Activated naive CD8-positive, alpha-beta T cell treated with anti-CD3 and anti-CD28 coated beads, Interleukin-2, amount 50 U/mL, for 24 hours (primary cell): ENCODE data around the gene TTLL8.

Experiments
- ATAC-seq: fragments of 150-1000 bp; cut with Tn5 transposase; one replicate; pipeline ENCODE4 v1.10.0; 2021
- DNase-seq: peaks from one replicate; pipeline ENCODE4 v3.0.0; 2021
- H3K27ac Mint-ChIP-seq: one replicate; pipeline ENCODE4 v1.8.0; 2021; ENCODE audit warnings: mild to moderate bottlenecking, mixed read lengths
- H3K27me3 Mint-ChIP-seq: one replicate; pipeline ENCODE4 v1.8.0; 2021; ENCODE audit warnings: mixed read lengths
- H3K36me3 Mint-ChIP-seq: one replicate; pipeline ENCODE4 v1.8.0; 2021; ENCODE audit warnings: low read depth, mixed read lengths
- H3K4me1 Mint-ChIP-seq: one replicate; pipeline ENCODE4 v1.8.0; 2021; ENCODE audit warnings: mixed read lengths
- H3K4me3 Mint-ChIP-seq: one replicate; pipeline ENCODE4 v1.8.0; 2021; ENCODE audit warnings: mild to moderate bottlenecking, moderate library complexity, mixed read lengths
- H3K9me3 Mint-ChIP-seq: one replicate; pipeline ENCODE4 v1.8.0; 2021; ENCODE audit warnings: mixed read lengths

Gene TTLL8

DNA sequence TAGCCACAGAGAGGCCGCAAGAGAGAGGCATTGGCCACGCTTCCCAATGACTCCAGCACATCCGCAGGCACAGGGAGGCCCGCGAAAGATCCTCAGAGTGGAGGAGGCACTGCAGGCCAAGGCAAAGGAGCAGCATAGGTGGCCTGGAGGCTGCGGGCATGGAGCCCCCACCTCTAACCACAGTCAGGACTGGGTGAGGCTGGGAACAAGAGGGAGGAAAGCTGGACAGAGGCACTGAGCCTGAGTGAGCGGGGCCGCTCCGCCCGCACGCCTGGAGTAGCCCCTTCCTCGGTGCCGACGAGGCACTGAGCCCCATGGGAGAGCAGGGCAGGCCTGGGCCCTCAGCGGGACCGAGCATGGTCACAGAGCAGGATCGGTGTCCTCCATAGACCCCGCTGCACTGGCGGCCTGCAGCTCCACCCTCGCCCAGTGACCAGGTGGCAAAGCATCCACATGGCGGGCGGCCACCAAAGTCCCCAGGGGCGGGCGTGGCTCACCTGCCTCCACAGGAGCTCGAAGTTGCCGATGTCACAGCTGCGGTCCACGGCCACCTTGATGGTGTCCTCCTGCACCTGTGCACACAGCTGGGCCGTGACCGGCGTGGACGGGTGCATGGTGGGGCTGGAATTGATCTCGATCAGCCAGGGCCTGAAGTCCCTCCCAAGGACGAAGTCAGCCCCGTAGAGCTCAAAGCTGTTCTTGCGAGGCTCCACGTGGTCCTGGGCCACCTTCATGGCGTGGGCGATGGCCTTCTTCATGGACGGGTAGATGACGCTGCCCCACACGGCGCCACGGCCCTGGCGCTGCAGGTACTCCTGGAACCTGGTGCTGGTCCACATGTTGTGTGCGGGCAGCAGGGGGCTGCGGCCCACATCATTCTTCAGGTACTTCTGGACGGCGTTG is 26.7 kb downstream of the TTLL8 start:
- Mint-ChIP-seq H3K4me3 (no peak overlapping the region), H3K27me3 (peaks cover 8% of the 10 kb centered on the region), H3K36me3 (no peaks in the 10 kb centered on the region), H3K27ac (no peak overlapping the region), H3K4me1 (peaks cover 30% of the 10 kb centered on the region), H3K9me3 (no peaks in the 10 kb centered on the region)
- DNase-seq = no peak
- no peak for ATAC-seq

DNA sequence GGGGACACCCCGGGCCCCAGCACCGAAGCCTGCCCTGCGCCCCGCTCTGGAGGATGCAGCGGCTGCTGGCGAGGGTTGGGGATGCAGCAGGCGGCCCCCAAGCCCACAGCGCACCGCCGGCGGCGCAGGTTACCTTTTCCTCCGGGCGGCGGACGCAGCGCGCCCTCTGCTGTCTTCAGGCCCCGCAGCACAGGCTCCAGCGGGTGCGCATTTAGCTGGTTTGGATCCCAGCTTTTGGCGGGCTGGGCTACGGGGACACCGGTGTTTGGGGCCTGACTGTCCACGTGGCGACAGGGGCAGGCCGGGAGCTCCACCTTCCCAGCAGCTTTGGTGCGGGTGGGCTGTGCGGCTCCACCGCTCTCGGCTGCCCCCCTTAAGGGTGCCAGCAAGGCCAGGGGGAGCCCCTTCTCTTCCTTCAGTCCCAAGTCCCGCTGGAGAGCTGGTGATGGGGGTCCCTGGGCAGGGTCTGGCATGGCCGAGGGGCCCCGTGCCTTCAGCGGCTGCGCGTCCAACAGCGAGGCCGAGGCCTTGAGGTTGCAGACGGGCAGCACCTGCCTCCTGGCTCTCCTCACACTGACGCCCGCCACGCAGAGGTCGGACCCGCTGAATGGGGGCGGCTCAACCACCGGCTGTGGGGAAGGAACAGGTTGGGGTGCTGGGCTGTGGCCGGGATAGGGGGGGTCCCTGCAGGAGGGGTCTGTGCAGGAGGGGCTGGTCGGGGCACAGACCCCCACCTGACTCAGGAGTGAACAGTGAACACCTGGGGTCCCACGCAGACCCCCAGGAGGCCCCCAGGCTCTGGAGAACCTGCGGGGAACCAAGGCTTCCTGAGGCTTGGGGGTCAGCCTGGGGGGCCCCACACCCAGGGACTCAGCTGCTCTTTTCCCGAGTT is 27.6 kb downstream of the TTLL8 start:
- ATAC-seq (peak; percentile 81), DNase-seq (peak; percentile 86)
- H3K4me1 Mint-ChIP-seq = peaks cover 31% of the 10 kb centered on the region
- no peak overlapping the region for H3K4me3 Mint-ChIP-seq
- peaks cover 8% of the 10 kb centered on the region for H3K27me3 Mint-ChIP-seq
- H3K27ac Mint-ChIP-seq = no peak overlapping the region
- H3K9me3 Mint-ChIP-seq = no peaks in the 10 kb centered on the region
- no peaks in the 10 kb centered on the region for H3K36me3 Mint-ChIP-seq

DNA sequence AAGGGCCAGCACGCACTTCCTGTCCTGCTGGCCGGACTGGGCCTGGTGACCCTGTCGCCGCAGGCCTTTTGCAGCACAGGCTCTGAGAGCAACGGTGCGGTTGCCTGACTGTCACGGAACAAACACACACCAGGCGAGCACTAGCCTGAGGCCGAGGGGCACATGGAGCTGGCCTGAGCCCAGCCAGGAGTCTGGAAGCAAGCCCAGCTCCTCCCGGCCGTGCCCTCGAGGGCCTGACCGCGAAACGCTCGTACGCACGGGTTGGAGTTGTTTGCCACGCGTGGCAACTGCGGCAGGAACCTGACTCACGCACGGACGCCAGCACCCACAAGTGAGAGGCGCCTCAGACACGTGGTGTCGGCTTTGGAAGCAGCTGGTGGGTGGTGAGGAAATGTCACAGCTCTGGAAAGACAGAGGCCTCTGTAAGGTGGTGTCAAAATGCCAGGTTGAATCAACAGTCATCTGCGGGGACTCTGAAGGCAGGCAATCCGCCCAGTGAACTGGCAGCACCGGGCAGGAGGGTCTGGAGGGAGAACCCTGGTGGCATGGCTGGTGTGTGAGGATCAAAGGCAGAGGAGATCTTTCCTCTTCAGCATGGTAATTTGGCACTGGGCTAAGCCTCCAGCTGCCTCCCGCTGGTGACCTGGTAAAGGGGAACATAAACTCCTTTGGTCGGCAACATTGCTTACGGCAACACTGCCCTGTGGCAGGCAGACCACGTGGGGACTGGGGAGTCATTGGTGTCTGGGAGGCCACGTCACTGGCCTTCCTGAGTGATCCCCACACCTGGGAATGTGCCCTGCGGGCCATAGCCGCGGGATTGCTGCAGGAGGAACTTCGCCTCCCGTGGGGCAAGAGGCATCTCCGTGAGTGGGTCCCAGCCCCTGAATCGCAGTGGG is 30.2 kb downstream of the TTLL8 start:
- Mint-ChIP-seq H3K4me1 (peaks cover 32% of the 10 kb centered on the region), H3K36me3 (no peaks in the 10 kb centered on the region), H3K27me3 (peaks cover 3% of the 10 kb centered on the region), H3K27ac (peak overlapping the region; percentile 77), H3K4me3 (peak overlapping the region; percentile 39), H3K9me3 (no peaks in the 10 kb centered on the region)
- ATAC-seq (peak; percentile 75), DNase-seq (peak; percentile 68)

DNA sequence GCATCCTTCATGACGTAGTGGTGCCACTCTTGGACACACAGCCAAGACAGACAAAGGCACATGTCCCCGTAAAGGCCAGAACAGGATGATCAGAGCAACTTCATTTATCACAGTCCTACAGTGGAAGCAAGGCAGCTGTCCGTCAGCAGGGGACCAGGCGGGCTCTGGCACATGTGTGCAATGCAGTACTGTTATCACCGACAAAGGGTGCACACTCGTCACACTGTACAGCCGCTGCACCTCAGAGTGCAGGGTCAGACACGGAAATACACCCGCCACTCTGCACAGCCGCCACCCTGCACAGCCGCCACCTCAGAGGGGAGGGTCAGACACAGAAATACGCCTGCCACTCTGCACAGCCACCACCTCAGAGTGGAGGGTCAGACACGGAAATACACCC is 32.1 kb downstream of the TTLL8 start:
- ATAC-seq = no peak
- no peak overlapping the region for H3K4me3 Mint-ChIP-seq
- H3K27me3 Mint-ChIP-seq = peaks cover 3% of the 10 kb centered on the region
- no peak for DNase-seq
- H3K9me3 Mint-ChIP-seq = no peaks in the 10 kb centered on the region
- H3K27ac Mint-ChIP-seq = no peak overlapping the region
- H3K4me1 Mint-ChIP-seq = peaks cover 32% of the 10 kb centered on the region
- no peaks in the 10 kb centered on the region for H3K36me3 Mint-ChIP-seq

DNA sequence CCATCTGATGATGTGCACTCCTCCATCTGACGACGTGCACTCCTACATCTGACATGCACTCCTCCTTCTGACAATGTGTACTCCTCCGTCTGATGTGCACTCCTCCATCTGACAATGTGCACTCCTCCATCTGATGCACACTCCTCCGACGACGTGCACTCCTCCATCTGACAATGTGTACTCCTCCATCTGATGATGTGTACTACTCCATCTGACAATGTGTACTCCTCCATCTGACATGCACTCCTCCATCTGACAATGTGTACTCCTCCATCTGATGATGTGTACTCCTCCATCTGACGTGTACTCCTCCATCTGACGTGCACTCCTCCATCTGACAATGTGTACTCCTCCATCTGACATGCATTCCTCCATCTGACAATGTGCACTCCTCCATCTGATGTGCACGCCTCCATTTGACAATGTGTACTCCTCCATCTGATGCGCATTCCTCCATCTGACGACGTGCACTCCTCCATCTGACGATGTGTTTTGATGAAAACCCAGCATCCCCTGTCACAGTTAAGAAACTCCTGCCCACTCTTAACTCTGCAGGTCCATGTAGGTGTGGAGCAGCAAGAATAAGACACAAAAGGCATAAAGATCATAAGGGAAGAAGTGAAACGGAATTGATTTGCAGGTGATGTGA is 35.8 kb downstream of the TTLL8 start:
- Mint-ChIP-seq H3K9me3 (no peaks in the 10 kb centered on the region), H3K4me3 (no peak overlapping the region), H3K36me3 (no peaks in the 10 kb centered on the region), H3K4me1 (peaks cover 14% of the 10 kb centered on the region), H3K27ac (no peak overlapping the region), H3K27me3 (peaks cover 2% of the 10 kb centered on the region)
- ATAC-seq (no peak), DNase-seq (no peak)

DNA sequence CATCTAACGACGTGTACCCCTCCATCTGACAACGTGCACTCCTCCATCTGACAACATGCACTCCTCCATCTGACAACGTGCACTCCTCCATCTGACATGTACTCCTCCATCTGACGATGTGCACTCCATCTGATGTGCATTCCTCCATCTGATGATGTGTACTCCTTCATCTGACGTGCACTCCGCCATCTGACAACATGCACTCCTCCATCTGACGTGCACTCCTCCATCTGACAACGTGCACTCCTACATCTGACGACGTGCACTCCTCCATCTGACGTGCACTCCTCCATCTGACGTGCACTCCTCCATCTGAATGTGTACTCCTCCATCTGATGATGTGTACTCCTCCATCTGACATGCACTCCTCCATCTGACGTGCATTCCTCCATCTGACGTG is 37.5 kb downstream of the TTLL8 start:
- Mint-ChIP-seq H3K4me3 (no peak overlapping the region), H3K4me1 (peaks cover 8% of the 10 kb centered on the region), H3K36me3 (no peaks in the 10 kb centered on the region), H3K27ac (no peak overlapping the region), H3K9me3 (no peaks in the 10 kb centered on the region), H3K27me3 (peaks cover 2% of the 10 kb centered on the region)
- no peak for DNase-seq
- ATAC-seq = no peak

DNA sequence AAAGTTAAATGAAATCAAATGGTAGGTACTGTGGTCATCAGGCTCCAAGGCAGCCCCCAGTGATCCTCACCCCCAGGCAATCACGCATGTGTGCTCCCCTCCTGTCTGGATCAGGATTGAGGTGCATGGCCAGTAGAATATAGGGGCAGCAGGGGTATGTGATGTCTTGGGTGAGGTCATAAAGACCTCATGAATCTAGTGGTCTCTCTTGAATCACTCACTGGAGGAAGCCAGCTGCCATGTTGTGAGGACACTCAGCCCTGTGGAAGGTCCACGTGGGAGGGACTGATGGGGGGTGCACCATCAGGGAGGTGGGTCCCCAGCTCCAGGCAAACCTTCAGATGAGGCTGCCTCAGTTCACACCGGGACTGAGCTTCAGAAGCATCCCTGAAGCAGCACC is 38.8 kb downstream of the TTLL8 start:
- Mint-ChIP-seq H3K9me3 (no peaks in the 10 kb centered on the region), H3K27me3 (no peaks in the 10 kb centered on the region), H3K27ac (no peak overlapping the region), H3K36me3 (no peaks in the 10 kb centered on the region), H3K4me1 (peaks cover 1% of the 10 kb centered on the region), H3K4me3 (no peak overlapping the region)
- no peak for DNase-seq
- ATAC-seq = peak; percentile 11

DNA sequence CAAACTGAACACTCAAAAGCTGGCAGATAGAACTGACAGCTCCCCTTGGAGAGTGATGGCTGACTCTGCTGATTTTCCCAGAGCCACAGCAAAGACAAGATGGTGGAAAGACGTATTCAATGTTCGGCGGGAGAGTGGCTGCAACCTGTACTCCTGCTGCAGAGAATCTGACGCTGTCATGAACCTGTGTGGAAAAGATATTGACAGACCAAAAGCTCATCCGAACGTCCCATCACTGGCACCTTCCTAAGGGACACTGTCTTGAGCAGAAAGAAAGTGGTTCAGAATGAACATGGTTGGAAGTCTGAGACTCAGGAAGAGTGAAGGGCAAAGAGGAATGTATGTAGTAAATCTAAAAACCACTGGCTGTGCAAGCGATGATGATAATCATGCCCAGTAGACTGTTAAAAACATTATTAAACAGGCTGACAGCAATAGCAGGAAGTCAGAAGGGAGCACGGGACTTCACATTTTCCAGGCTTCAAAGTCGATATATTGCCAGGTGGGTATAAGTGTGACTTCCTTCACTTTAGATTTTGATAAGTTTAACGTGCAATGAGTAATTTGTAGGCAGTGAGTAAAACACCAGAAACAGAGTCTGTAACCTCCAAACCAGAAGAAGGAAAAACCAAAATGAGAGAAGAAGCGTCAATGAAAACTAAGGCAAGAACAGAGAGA is 39.4 kb downstream of the TTLL8 start:
- ATAC-seq (peak; percentile 62), DNase-seq (no peak)
- H3K4me1 Mint-ChIP-seq = peaks cover 3% of the 10 kb centered on the region
- no peaks in the 10 kb centered on the region for H3K27me3 Mint-ChIP-seq
- H3K4me3 Mint-ChIP-seq = no peak overlapping the region
- no peaks in the 10 kb centered on the region for H3K36me3 Mint-ChIP-seq
- no peak overlapping the region for H3K27ac Mint-ChIP-seq
- H3K9me3 Mint-ChIP-seq = no peaks in the 10 kb centered on the region

DNA sequence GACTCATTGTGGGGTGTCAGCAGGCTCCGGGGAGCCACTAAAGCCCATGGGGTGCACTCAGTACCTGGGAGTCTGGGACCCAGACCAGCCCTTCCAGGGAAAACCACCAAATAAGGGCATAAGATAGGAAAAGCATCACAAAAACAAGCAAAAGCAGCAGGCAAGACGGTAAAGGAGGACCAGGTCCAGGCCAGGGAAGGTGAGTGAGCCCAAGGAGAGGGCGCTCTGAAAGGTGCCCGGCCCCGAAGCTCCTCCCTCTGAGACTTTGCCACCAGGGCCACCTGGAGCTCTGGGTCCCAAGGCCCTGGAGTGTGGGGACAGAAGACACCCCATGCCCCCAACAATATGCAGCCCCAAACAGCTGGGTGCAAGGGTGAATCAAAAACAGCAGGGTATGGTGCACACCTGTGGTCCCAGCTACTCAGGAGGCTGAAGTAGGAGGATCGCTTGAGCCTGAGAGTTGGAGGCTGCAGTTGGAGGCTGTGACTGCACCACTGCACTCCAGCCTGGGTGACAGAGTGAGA is 40.3 kb downstream of the TTLL8 start:
- no peaks in the 10 kb centered on the region for H3K27me3 Mint-ChIP-seq
- H3K4me3 Mint-ChIP-seq = no peak overlapping the region
- DNase-seq (no peak), ATAC-seq (no peak)
- no peaks in the 10 kb centered on the region for H3K9me3 Mint-ChIP-seq
- H3K4me1 Mint-ChIP-seq = peaks cover 3% of the 10 kb centered on the region
- no peak overlapping the region for H3K27ac Mint-ChIP-seq
- H3K36me3 Mint-ChIP-seq = no peaks in the 10 kb centered on the region

DNA sequence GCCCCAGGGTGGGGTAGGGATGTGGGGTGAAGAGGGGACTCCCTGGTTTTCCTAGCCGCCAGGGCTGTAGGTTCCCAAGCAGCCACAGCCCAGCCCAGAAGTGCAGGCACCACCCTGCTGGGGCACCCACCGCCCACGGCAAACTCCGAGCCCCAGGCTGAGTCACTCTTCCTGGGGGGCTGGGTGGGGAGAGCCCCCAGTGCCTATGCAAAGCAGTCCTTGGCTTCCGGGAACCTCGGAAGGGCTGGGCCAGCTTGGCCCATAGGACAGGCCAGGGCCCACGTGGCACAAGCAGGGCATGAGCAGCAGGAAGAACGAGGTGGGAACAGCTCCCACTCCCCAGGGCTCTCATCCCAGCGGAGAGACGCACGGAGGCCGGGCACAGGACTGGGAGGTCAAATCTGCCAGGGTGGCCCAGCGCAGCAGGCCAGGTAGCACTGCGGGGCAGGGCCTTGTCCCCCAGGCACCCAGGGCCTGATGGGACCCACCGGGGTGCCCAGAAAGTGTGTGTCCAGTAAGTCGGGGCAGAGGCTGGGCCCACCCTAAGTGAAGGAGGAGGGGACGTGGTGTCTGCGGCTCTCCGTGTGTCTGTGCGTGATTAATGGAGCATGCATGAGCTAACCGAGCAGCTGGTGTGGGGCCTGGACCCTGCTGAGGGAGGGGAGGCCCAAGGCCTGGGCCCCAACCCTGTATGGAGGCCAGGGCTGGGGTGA is 41.0 kb downstream of the TTLL8 start:
- peak; percentile 92 for DNase-seq
- peak; percentile 86 for ATAC-seq
- Mint-ChIP-seq H3K27me3 (no peaks in the 10 kb centered on the region), H3K9me3 (no peaks in the 10 kb centered on the region), H3K27ac (no peak overlapping the region), H3K4me1 (peaks cover 5% of the 10 kb centered on the region), H3K4me3 (no peak overlapping the region), H3K36me3 (no peaks in the 10 kb centered on the region)

DNA sequence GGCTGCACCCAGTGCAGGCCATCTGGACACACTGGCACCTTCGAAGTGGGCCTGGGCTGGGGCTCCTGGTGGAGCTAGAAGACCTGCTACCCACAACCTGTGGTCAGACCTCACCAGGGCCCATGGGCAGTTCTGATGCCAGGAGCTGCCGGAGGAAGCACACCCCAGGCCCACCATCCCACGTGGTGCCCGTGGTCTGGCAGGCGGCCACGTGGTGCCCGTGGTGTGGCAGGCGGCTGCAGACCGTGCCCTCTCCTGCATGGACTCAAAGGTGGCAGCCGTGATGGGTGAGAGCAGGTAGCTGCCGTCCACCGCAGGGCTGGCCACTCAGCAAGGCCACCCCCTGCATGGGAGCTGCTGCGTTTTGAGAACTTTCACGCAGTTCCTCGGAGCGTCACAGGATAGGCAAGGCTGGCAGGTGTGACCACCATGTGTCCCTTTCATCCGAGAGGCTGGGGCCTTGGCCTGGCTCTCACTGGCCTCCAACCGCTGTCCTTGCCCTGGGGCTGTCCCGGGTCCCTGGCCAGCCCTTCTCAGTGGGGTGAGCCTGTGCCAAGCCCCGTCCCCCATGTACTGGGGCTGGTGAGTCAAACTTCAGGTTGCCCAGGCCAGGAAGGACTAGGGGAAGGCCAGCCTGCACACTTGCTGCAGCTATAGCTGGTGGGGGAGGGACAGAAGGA is 41.6 kb downstream of the TTLL8 start:
- H3K27ac Mint-ChIP-seq = no peak overlapping the region
- no peaks in the 10 kb centered on the region for H3K9me3 Mint-ChIP-seq
- peaks cover 11% of the 10 kb centered on the region for H3K4me1 Mint-ChIP-seq
- no peaks in the 10 kb centered on the region for H3K36me3 Mint-ChIP-seq
- no peak for ATAC-seq
- no peak for DNase-seq
- peaks cover 2% of the 10 kb centered on the region for H3K27me3 Mint-ChIP-seq
- no peak overlapping the region for H3K4me3 Mint-ChIP-seq

DNA sequence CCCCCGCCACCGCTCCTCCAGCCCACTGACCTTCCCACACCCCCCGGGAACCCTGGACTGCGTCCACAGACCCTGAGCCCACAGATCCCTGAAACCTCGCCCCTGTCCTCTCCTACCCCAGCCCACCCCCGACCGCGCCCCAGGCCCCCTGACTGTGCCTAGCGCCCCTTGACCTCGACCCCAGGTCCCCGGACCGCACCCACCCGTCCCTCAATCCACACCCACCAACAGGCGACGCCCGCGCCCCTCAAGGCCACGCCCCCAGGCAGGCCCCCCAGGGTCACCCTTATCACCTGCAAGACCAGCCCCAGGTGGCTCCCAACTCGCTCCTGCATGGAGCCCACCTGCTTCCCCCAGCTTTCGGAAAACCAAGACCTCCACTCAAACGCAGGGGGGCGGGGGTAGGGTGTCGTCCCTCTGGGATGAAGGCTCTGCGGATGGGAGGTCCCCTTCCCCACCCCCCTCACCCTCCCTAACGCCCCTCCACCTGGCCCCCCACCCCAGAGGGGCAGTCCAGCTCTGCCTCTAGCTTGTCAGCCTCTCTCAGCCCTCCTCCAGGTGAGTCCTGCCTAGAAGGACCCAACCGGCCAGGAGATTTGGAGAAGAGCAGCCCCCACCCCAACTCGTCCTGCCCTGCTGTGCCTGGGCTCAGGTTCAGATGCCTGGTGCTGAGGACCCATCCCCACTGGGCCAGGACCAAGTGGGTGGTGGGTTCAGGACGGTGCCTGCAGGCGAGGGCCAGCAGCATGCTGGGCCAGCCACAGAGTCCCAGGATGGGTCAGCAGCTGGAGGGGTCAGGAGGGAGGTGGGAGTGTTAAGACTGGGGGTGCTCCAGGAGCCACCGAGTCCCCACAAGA is 42.4 kb downstream of the TTLL8 start:
- Mint-ChIP-seq H3K27me3 (peaks cover 2% of the 10 kb centered on the region), H3K9me3 (no peaks in the 10 kb centered on the region), H3K36me3 (no peaks in the 10 kb centered on the region), H3K27ac (no peak overlapping the region), H3K4me3 (no peak overlapping the region), H3K4me1 (peaks cover 15% of the 10 kb centered on the region)
- no peak for ATAC-seq
- DNase-seq = no peak
